HT1080 (cell line): ENCODE measurements around the gene COL12A1. TPM values are rescaled to one million over a fixed set of nuclear protein-coding genes. Genes with fewer than 3 reads are reported as not detected.
"Not testable (repeated sequence)": the region's sequence is repeated elsewhere in the genome, so short reads cannot be mapped to it uniquely, and the experiment has no call there.

ENCODE experiments used
- DNase-seq: peaks from one replicate; pipeline ENCODE4 v3.0.0-alpha.2; 2015; ENCODE audit warnings: low read depth
- total RNA-seq: library from RNA; depleted of rRNA; stranded (reverse); fragments of >200 nt; shearing (Covaris generic); gene quantifications from 2 replicates; pipeline ENCODE4 v1.2.3, GENCODE V29; 2014

The COL12A1 gene
- total RNA-seq, 1 experiment from 2014 or later, result 9.7 TPM

GRCh38 chr6:75213112-75213511 is 7.3 kb upstream of the COL12A1 start:
- DNase-seq, result no peak

GRCh38 chr6:75211920-75212590 is 6.2 kb upstream of the COL12A1 start:
- no peak for DNase-seq

- DNase-seq, result no peak
Observed at GRCh38 chr6:75210885-75211739, 5.3 kb upstream of the COL12A1 start.

GRCh38 chr6:75209184-75209723 is 3.4 kb upstream of the COL12A1 start:
- DNase-seq, result no peak

DNA sequence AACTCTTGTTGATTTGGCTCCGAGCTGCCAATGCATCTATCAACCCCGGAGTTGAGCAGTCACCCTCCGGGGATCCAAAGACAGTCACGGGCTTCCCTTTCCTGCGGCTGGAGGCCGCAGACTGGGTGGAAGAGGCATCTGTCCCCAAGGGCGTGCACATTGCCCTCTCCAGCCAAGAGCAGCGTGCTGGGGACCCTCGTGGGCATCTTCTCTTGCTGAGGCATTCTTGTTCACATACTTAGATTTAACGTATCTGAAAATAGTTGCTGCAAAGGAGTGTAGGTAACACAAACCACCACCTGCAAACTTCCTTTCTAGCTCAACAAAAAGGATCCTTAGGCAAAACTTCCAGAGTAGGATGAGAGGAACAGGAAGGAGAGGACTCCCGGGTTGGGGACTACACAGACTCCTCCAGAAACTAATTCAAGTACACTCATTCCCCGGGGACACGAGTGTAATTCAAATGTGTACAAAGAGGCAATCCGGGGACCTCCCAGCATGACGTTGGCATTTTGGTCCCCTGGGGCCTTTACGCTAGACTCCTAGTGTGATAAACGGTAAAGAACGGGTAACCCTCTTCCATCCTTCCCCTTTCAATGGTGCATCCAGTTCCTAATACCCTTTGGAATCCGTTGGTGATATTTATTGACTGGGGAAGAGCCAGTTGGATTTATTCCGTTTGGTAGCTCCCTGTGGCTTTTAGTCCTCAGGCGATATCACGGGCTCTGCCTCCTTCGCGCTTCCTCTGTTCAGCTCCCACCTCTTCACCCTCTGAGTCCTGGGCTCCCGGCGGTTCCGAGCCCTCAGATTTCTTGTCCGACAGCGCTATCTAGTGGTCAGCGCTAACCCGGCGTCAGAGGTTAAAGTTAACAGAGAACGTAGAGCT is 2.7 kb upstream of the COL12A1 start:
- peak; percentile 70 for DNase-seq

GRCh38 chr6:75206576-75207342 is 906 bp upstream of the COL12A1 start:
- DNase-seq, result no peak

DNA sequence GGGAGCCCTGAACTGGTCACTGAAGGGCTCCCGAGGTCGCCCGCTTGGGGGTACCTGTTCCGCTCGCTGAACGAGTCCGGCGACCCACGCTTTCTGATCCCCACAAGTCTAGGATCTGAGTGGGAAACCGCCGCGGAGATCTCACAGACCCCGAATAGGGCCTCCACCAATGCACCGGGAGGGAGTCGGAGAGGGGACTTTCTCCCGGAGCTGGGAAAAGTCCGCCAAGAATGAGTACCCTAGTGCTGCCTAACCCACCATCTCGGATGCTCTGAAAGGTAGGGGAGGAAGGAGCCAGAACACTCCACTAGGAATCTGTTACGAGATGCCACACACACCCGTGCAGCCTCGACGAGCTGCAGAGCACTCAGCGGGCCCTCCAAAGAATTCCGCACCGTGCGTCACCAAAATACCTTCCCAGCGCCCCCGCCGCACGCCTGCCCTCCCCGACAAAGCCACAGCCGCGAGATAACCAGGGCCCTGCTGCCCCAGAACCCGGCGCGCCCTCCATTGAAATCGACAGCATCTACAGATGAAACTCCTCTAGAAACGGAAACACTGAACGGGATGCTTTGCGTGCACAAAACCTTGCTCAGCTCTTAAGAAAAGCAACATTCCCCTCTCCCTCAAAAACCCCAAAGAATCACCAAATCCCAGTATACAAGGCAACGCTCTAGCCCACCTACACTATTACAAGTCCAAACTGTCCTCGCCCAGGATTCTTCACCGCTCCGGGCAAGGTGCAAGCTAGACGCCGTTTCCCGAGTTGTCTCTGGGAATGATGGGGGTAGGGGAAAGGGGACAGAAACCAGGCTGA is 686 bp downstream of the COL12A1 start:
- DNase-seq, result peak; percentile 66

- DNase-seq, result peak; percentile 78
Observed at GRCh38 chr6:75204217-75204958, 1.5 kb downstream of the COL12A1 start.

DNA sequence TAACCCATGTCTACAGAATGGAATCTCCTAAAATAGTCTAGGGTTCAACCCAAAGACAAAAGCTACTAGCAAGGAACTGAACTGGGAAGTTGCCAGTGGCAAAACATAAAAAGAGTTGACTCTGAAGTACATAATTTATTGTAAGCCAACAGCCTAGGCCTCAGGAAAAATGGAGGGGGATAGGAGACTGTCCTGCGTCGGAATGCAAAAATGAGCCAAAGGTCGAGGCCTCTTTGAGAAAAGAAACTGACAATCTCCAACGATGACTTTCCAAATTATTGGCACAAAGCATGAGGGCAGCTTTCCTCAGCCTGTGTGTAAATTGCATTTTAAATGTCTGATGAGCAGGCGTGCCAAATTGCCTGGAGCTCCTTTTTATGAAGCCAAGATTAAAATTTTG is 2.1 kb downstream of the COL12A1 start:
- no peak for DNase-seq

DNA sequence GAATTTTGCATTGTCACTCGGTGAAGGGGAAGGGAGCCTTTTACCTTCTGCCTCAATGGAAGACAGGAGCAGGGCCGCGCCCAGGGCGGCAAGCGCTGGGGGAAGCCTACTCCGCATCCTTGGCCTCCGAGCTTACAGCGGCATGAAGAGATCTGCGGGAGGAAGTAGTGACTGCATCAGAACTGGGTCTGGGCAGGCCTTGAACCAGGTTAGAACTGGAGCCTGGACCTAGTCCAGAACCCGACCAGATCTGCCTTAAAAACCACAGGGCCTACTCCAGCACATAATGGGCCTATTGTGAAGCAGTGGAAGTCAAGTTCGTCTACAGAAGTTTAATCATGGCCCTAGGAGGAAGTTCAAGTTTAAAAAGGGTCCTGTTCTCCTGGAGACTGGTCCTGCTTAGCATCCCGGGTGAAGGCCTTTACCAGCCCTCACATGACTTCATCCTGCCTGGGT is 3.1 kb downstream of the COL12A1 start:
- DNase-seq, result no peak

GRCh38 chr6:75201901-75202672 is 3.8 kb downstream of the COL12A1 start:
- no peak for DNase-seq

GRCh38 chr6:75201021-75201420 is 4.8 kb downstream of the COL12A1 start:
- no peak for DNase-seq

DNA sequence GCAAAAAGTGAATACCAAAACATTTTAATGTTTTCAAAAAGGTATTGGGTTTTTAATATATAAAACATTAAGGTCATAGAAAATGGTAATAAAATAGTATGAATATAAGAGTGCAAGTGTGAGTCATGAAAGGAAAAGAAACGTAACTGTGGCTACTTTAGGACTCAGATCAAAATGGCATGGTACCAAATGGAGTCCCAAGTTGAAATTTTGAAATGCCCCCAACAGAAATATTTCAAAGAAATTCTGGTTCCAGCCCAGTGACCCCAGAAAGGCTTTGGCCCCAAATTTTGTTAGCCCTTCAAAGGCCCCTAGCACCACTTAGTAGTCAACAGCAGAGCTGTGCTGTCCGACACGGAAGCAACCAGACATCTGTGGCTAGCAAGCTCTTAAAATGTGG is 6.0 kb downstream of the COL12A1 start:
- no peak for DNase-seq

GRCh38 chr6:75196081-75196687 is 9.7 kb downstream of the COL12A1 start:
- DNase-seq, result peak; percentile 52

GRCh38 chr6:75188221-75188925 is 17.5 kb downstream of the COL12A1 start:
- DNase-seq, result no peak

- not testable (repeated sequence) for DNase-seq
Observed at GRCh38 chr6:75186581-75186980, 19.3 kb downstream of the COL12A1 start.

DNA sequence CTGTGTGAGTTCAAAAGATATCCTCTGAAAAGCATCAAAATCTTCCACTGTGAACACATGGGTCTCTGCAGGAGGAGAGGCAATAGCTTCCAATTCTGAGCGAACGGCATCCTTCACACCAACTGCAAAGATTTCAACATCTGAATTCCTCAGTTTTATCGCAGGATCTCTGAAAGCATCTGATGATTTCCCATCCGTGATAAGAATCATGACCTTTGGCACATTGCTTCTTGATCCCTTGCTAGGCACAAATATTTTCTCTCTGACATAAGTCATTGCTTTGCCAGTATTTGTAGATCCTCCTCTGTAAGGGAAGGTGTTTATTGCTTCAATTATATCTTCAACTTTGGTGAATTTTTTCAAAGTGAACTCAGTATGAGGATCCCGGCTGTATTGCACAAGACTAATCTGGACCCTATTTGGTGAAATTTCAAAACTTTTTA is 22.7 kb downstream of the COL12A1 start:
- DNase-seq, result no peak
